Esophagus squamous epithelium (tissue), 5 donors: ENCODE data around the gene ASB18. TPM values are rescaled to one million over a fixed set of nuclear protein-coding genes. Genes with fewer than 3 reads are reported as not detected.

Experiments
- DNase-seq: peaks from one replicate; lab custom pipeline; 2025; lab: John Stamatoyannopoulos, UW
- H3K27ac ChIP-seq, 4 donors: fragments of 200-600 bp; sonication (generic); one replicate each; pipeline ENCODE4 v1.5.1; 2016 to 2019; ENCODE audit warnings: mild to moderate bottlenecking in 1 of 4
- H3K27me3 ChIP-seq, 4 donors: fragments of 200-600 bp; sonication (generic); 1 replicate in 3 of 4; 2 replicates in 1 of 4; pipeline versions ENCODE4 v1.5.1 to v1.6.0; 2017 to 2021; ENCODE audit warnings: antibody characterized with exemption in 1 of 4
- H3K36me3 ChIP-seq, 3 donors: fragments of 200-600 bp; sonication (generic); one replicate each; pipeline ENCODE4 v1.5.1; 2016 to 2019
- H3K4me1 ChIP-seq, 3 donors: fragments of 200-600 bp; sonication (generic); one replicate each; pipeline ENCODE4 v1.5.1; 2017 to 2019
- H3K4me3 ChIP-seq, 4 donors: fragments of 200-600 bp; sonication (generic); 1 replicate in 3 of 4; 2 replicates in 1 of 4; pipeline ENCODE4 v1.5.1; 2016 to 2019; ENCODE audit warnings: mild to moderate bottlenecking in 2 of 4, moderate library complexity in 1 of 4
- H3K9me3 ChIP-seq, 3 donors: fragments of 200-600 bp; sonication (generic); one replicate each; pipeline ENCODE4 v1.5.1; 2016 to 2019
- POLR2A ChIP-seq, 4 donors: fragments of 450-650 bp; IDR thresholded peaks; one replicate each; pipeline ENCODE4 v1.6.1; 2017; ENCODE audit warnings: antibody characterized with exemption in 4 of 4, mild to moderate bottlenecking in 4 of 4, moderate library complexity in 3 of 4
- WGBS, 2 donors: methylation state at CpG; one replicate each; pipeline ENCODE4 v1.1.5; 2018; 5-methylcytosine and 5-hydroxymethylcytosine counted together
- intact Hi-C: fragments of 100-400 bp; cut with DNase I; formaldehyde crosslinking; loops from one replicate; pipeline ENCODE4 v1.15.0; 2022
- total RNA-seq, 4 donors: library from RNA; depleted of rRNA; stranded (reverse); fragments of >200 nt; gene quantifications; one replicate each; pipeline ENCODE4 v1.1.0, GENCODE V29; 2016
- TF ChIP-seq, protein P1 (sequence below), 6 experiments: fragments of 450-650 bp in 4 of 6; fragments of 200-600 bp in 2 of 6; sonication (generic) in 2 of 6; IDR thresholded peaks; one replicate each; pipeline ENCODE4 v1.5.1; 2016 to 2019; ENCODE audit warnings: antibody characterized with exemption in 6 of 6, mild to moderate bottlenecking in 4 of 6, moderate library complexity in 4 of 6
- donor health status: DM: yes; HTN: yes; CAD: no.

The ASB18 gene
- total RNA-seq, 4 donors from 2014 or later = not detected

DNA sequence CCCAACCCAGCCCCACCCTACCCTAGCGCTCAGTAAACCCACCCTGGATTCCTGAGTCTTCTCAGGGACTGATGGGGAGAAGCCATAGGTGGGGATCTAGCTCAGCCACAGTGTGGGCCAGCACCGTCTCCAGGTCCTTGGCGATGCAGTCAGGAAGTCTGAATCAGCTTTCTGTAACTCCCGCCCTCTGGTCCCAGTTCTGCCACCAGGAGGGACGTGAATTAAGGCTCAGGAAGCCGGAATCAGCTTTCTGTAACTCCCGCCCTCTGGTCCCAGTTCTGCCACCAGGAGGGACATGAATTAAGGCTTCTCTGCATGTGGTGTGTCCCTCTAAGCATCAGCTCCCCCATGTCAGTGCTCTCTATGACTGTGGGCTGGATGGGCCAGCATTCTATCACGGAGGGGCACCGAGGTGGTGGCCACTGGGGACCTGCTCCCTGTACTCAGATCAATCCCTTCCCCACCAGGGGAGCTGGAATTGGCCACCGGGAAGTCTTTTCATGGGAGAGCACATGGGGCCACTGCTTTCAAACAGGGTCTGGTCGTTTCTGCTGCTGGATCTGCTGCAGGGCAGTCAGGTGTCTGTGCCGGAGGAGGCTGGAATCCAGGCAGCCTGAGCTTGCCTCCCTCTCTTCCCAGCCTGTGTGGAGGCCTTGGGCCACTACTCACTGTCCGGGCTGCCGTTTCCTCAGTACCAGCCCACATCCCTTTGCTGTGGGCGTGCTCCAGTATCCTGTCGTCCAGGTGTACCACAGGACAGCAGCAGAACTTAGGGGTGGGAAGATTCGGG is 24.7 kb downstream of the ASB18 start:
- Histone ChIP-seq H3K9me3 (peaks cover 0 to 1% (median 0%) of the 10 kb centered on the region in 3 donors), H3K4me3 (no peak overlapping the region), H3K27me3 (peaks cover 8 to 78% (median 19%) of the 10 kb centered on the region in 4 donors), H3K36me3 (no peaks in the 10 kb centered on the region), H3K27ac (no peak overlapping the region), H3K4me1 (peaks cover 4 to 16% (median 8%) of the 10 kb centered on the region in 3 donors)
- intact Hi-C loops = no loop called here
- WGBS, 2 donors = 43 to 60% methylated on average over 5 to 11 of the region's 17 CpGs
- TF ChIP-seq, protein P1, sequence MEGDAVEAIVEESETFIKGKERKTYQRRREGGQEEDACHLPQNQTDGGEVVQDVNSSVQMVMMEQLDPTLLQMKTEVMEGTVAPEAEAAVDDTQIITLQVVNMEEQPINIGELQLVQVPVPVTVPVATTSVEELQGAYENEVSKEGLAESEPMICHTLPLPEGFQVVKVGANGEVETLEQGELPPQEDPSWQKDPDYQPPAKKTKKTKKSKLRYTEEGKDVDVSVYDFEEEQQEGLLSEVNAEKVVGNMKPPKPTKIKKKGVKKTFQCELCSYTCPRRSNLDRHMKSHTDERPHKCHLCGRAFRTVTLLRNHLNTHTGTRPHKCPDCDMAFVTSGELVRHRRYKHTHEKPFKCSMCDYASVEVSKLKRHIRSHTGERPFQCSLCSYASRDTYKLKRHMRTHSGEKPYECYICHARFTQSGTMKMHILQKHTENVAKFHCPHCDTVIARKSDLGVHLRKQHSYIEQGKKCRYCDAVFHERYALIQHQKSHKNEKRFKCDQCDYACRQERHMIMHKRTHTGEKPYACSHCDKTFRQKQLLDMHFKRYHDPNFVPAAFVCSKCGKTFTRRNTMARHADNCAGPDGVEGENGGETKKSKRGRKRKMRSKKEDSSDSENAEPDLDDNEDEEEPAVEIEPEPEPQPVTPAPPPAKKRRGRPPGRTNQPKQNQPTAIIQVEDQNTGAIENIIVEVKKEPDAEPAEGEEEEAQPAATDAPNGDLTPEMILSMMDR (IDR thresholded peaks at IDR 0.05) = no peak
- TF ChIP-seq POLR2A (IDR thresholded peaks at IDR 0.05) = no peak
- no peak for DNase-seq

DNA sequence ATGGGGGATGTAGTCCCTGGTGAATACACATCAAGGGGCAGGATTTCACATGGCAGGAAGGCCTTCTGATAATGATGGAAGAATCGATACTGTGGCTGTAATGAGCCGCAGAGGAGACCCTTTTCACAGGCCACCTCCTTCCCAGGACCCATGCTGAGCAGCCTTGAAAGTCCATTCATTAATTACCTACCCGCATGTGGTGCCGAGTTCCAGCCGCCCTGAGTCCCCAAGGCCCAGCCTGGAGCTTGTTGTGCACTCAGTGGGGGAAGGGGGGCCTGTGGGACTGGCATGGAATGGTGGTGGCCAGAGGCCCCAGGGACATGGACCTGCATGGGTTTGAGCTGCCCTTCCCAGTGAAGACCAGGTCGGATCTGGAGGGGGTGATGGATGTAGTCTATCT is 25.5 kb downstream of the ASB18 start:
- DNase-seq = no peak
- WGBS, 2 donors = 44% methylated on average over 5 of the region's 6 CpGs; no CpG with 5 or more reads in 1 of the 2 donors
- Histone ChIP-seq H3K27me3 (peaks cover 8 to 85% (median 19%) of the 10 kb centered on the region in 4 donors), H3K4me3 (no peak overlapping the region), H3K27ac (no peak overlapping the region), H3K4me1 (peaks cover 4 to 16% (median 8%) of the 10 kb centered on the region in 3 donors), H3K36me3 (no peaks in the 10 kb centered on the region), H3K9me3 (peaks cover 0 to 9% (median 6%) of the 10 kb centered on the region in 3 donors)
- no peak for TF ChIP-seq POLR2A (IDR thresholded peaks at IDR 0.05)
- TF ChIP-seq, protein P1 (IDR thresholded peaks at IDR 0.05) = no peak
- intact Hi-C loops = no loop called here

DNA sequence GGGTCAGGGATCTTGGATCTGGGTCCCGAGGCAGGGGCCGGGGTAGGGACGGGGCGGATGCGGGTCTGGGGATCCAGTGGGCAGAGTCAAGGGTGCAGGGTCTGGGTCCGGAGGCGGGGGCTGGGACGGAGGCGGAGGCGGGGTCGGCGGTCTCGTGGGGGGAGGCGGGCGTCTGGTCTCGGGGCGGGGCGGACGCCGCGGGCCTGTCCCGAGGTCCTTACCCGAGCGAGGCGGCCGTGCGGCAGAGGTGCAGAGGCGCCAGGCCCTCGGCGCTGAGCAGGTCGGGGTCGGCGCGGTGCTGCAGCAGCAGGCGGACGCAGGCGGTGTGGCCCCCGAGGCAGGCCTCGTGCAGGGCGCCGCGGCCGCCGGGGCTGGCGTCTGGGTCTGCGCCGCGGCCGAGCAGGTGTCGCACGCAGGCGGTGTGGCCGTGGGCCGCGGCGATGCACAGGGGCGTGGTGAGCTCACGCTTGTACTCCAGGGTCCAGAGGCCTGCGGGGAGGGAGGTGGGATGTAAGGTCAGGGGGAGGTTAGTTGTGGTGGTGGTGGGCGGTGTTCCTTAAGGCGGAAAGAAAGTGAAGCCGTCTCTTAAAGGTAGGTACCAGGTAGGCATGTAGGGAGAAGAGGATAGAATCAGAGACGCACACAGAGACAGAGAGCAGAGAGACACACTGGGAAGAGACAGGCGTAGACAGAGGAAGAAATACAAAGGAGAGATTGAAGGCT is 26.6 kb downstream of the ASB18 start:
- no peak overlapping the region for H3K27ac ChIP-seq
- intact Hi-C loops = no loop called here
- 15 to 58% methylated on average over 9 to 43 of the region's 64 CpGs for WGBS, 2 donors
- H3K9me3 ChIP-seq = peaks cover 0 to 18% (median 6%) of the 10 kb centered on the region in 3 donors
- H3K27me3 ChIP-seq = peaks cover 8 to 96% (median 19%) of the 10 kb centered on the region in 4 donors
- H3K4me1 ChIP-seq = peaks cover 4 to 16% (median 8%) of the 10 kb centered on the region in 3 donors
- no peak for DNase-seq
- peak overlapping the region in 2 of 4 donors; percentile 18 to 48 for H3K4me3 ChIP-seq
- H3K36me3 ChIP-seq = no peaks in the 10 kb centered on the region
- TF ChIP-seq, protein P1 (IDR thresholded peaks at IDR 0.05) = no peak
- TF ChIP-seq POLR2A (IDR thresholded peaks at IDR 0.05) = no peak

DNA sequence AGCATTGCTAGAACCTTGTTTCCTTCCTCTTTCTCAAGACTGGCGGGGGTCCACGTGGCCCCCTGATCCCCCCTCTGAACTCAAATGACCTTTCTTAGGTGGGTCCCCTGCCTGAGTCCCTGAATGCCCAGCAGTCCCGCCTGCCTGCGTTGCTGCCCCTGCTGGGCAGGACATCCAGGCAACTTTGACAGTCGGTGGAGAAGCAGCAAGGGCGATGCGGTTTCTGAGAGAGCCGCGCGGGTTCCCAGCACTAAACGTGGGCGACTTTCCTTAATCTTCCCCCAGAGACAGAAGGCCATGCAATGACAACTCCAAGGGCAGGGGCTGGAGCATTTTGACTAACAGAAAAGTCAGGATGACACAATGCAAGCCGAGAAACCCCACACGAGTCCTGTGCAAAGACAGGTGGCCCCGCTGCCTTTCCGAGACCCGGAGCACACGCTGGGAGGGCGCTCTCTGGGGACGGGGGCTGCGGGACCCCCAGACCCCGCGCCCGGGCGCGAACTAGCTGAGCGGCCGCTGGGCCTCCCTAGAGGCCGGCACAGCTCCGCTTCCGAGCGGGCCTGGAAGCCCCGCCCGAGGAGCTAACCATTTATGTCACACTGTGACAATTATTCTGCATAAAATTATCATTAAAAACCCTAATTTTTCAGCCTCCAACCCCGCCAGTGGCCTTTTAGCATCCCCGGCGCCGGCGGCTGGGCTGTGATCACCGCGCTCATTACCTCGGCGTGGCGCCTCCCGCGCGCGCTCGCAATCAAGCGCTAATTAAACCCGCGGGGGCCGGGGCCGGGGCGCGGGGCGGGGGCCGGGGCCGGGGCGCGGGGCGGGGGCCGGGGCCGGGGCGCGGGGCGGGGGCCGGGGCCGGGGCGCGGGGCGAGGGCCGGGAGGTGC is 27.4 kb downstream of the ASB18 start:
- 6% methylated on average over 2 to 17 of the region's 73 CpGs for WGBS, 2 donors
- peaks cover 4 to 16% (median 8%) of the 10 kb centered on the region in 3 donors for H3K4me1 ChIP-seq
- H3K9me3 ChIP-seq = peaks cover 0 to 22% (median 6%) of the 10 kb centered on the region in 3 donors
- no peak for DNase-seq
- TF ChIP-seq, protein P1 (IDR thresholded peaks at IDR 0.05) = no peak
- no peak for TF ChIP-seq POLR2A (IDR thresholded peaks at IDR 0.05)
- intact Hi-C loops = no loop called here
- no peaks in the 10 kb centered on the region for H3K36me3 ChIP-seq
- H3K27ac ChIP-seq = no peak overlapping the region
- peak overlapping the region in 3 of 4 donors; percentile 20 to 48 (median 26) for H3K4me3 ChIP-seq
- H3K27me3 ChIP-seq = peaks cover 8 to 95% (median 19%) of the 10 kb centered on the region in 4 donors
